Colon (tissue), 2 donors: ENCODE measurements around the gene ITGA2.

Experiments
- FAIRE-seq: peaks from 2 replicates; lab custom pipeline; 2012; peaks lifted over from hg19 to GRCh38; lab: Jason Lieb, UNC
- donor health status: control.
- donor health status: control.

The ITGA2 gene

GRCh38 chr5:53017794-53018391 lies 28.7 kb downstream of the ITGA2 start:
- FAIRE-seq = no peak

- FAIRE-seq = no peak
These were observed 30.2 kb downstream of the ITGA2 start for GRCh38 chr5:53019320-53019719.

- FAIRE-seq = no peak
These were observed 33.9 kb downstream of the ITGA2 start for GRCh38 chr5:53022930-53023511.

- FAIRE-seq = no peak
These were observed 34.8 kb downstream of the ITGA2 start for GRCh38 chr5:53023969-53024368.

- FAIRE-seq = no peak
These were observed 35.4 kb downstream of the ITGA2 start for GRCh38 chr5:53024535-53024934.

GRCh38 chr5:53025487-53025886 lies 36.3 kb downstream of the ITGA2 start:
- FAIRE-seq = no peak

- FAIRE-seq = no peak
These were observed 38.8 kb downstream of the ITGA2 start for GRCh38 chr5:53027913-53028312.

- FAIRE-seq = no peak
These were observed 40.5 kb downstream of the ITGA2 start for GRCh38 chr5:53029608-53030007.

GRCh38 chr5:53030893-53031292 lies 41.7 kb downstream of the ITGA2 start:
- FAIRE-seq = no peak

- no peak for FAIRE-seq
These were observed 42.5 kb downstream of the ITGA2 start for GRCh38 chr5:53031695-53032096.

- no peak for FAIRE-seq
These were observed 43.0 kb downstream of the ITGA2 start for GRCh38 chr5:53032188-53032587.

- no peak for FAIRE-seq
These were observed 45.7 kb downstream of the ITGA2 start for GRCh38 chr5:53034832-53035231.

- no peak for FAIRE-seq
These were observed 46.8 kb downstream of the ITGA2 start for GRCh38 chr5:53035868-53036381.

- no peak for FAIRE-seq
These were observed 48.1 kb downstream of the ITGA2 start for GRCh38 chr5:53037141-53037859.

GRCh38 chr5:53038196-53038847 lies 49.2 kb downstream of the ITGA2 start:
- no peak for FAIRE-seq

- FAIRE-seq = no peak
These were observed 50.7 kb downstream of the ITGA2 start for GRCh38 chr5:53039855-53040254.

- FAIRE-seq = no peak
These were observed 52.0 kb downstream of the ITGA2 start for GRCh38 chr5:53041071-53041692.

- no peak for FAIRE-seq
These were observed 52.6 kb downstream of the ITGA2 start for GRCh38 chr5:53041740-53042139.

GRCh38 chr5:53045263-53045662 lies 56.1 kb downstream of the ITGA2 start:
- no peak for FAIRE-seq

GRCh38 chr5:53048248-53048647 lies 59.1 kb downstream of the ITGA2 start:
- FAIRE-seq = no peak

- FAIRE-seq = no peak
These were observed 63.3 kb downstream of the ITGA2 start for GRCh38 chr5:53052499-53052898.

- FAIRE-seq = no peak
These were observed 64.2 kb downstream of the ITGA2 start for GRCh38 chr5:53053364-53053763.
